HuH-7.5 (cell line): Measurements from ENCODE around the gene ZHX3.

Experiments used
- DNase-seq: peaks from one replicate; pipeline ENCODE4 v3.0.0; 2011; ENCODE audit warnings: low spot score

Gene ZHX3

GRCh38 chr20:41293269-41294037 lies 24.1 kb downstream of the ZHX3 start:
- DNase-seq: no peak

- DNase-seq: no peak
These were observed 26.6 kb downstream of the ZHX3 start for GRCh38 chr20:41290804-41291389.

GRCh38 chr20:41287327-41287726 lies 30.2 kb downstream of the ZHX3 start:
- no peak for DNase-seq

- DNase-seq: no peak
These were observed 31.2 kb downstream of the ZHX3 start for GRCh38 chr20:41286240-41286851.

- DNase-seq: no peak
These were observed 37.8 kb downstream of the ZHX3 start for GRCh38 chr20:41279546-41280225.

GRCh38 chr20:41278936-41279335 lies 38.6 kb downstream of the ZHX3 start:
- no peak for DNase-seq

- DNase-seq: no peak
These were observed 40.5 kb downstream of the ZHX3 start for GRCh38 chr20:41277049-41277448.

- DNase-seq: no peak
These were observed 41.2 kb downstream of the ZHX3 start for GRCh38 chr20:41276317-41276751.

- no peak for DNase-seq
These were observed 42.2 kb downstream of the ZHX3 start for GRCh38 chr20:41275301-41275731.

GRCh38 chr20:41274152-41274551 lies 43.4 kb downstream of the ZHX3 start:
- DNase-seq: no peak

GRCh38 chr20:41273445-41273844 lies 44.1 kb downstream of the ZHX3 start:
- no peak for DNase-seq

- DNase-seq: no peak
These were observed 45.2 kb downstream of the ZHX3 start for GRCh38 chr20:41272339-41272738.

- no peak for DNase-seq
These were observed 48.4 kb downstream of the ZHX3 start for GRCh38 chr20:41268917-41269652.

- DNase-seq: no peak
These were observed 49.1 kb downstream of the ZHX3 start for GRCh38 chr20:41268402-41268801.

GRCh38 chr20:41265938-41266337 lies 51.6 kb downstream of the ZHX3 start:
- DNase-seq: no peak

GRCh38 chr20:41264819-41265218 lies 52.7 kb downstream of the ZHX3 start:
- no peak for DNase-seq

GRCh38 chr20:41261790-41262717 lies 55.5 kb downstream of the ZHX3 start:
- no peak for DNase-seq

- DNase-seq: no peak
These were observed 56.3 kb downstream of the ZHX3 start for GRCh38 chr20:41261260-41261659.

GRCh38 chr20:41260734-41261220 lies 56.8 kb downstream of the ZHX3 start:
- DNase-seq: no peak

GRCh38 chr20:41259309-41259708 lies 58.2 kb downstream of the ZHX3 start:
- DNase-seq: no peak

- no peak for DNase-seq
These were observed 59.1 kb downstream of the ZHX3 start for GRCh38 chr20:41258474-41258873.
